ENCODE data around the gene WDR35.
A peak's percentile ranks its signal among the peaks of the same experiment; 100 is the strongest.

Gene WDR35

DNA sequence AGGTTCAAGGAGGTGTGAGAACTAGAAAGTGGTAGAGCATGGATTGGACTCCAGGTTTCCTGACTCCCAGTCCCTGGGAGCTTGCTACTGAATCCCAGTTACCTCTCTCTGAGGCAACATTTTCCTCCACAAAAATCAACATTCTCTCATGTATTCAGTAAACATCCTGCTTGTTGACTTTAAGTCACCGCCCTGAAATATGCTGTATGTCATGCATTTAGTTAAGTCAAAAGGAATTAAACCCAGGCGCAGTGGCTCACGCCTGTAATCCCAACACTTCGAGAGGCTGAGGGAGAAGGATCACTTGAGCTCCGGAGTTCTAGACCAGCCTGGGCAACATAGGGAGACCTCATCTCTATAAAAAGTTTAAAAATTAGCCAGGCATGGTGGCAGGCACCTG, 18.8 kb upstream of the WDR35 start:
- no peak for DNase-seq

DNA sequence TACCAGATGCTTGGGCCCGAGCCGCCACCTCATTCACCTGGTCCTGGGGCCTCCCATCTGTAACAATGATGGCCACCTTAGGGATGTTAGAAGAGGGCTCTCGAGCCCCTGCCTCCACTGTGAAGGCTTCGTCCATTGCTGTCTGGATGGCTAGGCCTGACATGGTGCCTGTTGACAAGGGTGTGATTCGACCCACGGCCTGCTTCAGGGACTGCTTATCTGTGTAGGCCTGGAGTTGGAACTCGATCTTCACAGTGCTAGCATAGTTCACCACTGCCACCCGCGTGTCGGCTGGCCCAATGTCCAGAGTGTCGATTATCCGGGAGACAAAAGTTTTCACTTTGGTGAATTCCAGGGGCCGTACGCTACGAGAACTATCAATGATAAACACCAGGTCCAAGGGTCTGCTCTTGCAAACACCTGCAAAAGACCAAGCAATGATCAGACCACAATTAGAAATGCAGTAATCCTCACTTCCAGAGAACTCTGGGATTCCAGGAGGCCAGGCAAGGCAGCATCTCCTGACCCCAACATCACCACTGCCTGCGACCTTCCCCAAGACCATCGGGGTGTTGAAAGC, 16.1 kb upstream of the WDR35 start:
- DNase-seq, result no peak

DNA sequence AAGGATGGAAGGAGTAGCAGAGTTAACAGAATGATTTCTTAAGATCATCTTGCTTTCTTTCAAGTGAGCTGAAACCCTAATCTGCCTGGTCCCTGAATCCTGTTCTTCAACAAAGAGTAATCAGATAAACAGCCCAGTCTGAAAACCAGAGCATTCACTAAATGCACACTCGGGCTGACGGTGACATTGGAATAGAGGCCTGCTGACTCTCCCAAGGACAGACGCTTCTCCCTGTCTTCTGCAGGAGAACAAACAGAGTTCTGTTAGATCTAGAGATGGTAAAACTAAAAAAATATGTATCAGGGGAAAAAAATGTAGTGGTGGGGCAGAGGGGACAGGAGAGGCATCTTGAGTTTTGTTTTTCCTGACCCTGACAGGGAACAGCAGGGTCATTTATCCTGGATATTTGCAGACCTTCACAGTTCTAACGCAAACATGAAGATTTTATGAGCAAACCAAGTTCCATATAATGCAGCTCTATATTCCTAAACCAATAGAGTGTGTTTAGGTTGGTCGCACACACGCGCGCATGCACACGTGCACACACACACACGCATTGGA, 15.2 kb upstream of the WDR35 start:
- no peak for DNase-seq

DNA sequence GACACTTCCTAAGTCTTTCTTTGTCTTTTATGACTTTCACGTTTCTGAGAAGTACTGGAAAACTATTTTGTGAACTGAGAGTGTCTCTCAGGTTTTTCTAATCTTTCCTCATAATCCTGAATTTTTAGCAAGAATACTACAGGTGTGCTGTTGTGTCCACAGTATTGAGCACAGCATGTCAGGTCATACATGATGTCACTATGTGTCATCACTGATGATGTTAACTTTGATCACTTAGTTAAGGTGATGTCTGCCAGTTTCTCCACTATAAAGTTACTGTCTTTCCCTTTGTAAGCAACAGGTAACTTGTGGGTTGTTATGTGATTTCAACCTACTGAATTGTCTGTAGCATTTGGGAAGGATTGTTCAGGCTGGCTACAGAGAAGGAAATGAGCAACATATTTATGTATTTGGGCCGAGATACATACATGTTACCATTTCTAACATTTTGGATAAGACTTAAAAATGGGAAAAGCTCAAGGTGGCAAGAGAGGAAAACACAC, 11.5 kb upstream of the WDR35 start:
- no peak for DNase-seq

DNA sequence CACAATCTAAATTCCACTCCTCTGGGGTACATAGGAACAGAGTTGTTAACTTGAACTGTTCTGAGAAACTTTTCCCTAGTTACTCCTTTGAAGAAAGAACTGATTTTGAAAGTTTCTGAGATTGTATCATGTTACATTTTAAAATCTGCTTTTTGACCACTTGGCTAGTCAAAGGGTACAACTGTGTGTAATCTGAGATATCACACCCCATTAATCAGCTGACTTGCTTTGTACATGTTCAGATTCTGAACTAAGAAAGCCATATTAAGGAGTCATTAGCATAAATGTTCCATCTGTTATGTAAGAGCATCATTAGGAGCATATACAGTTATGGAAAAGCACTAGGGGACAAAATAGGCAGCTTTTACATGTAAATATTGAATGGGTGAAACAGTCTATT, 3.8 kb upstream of the WDR35 start:
- no peak for DNase-seq

DNA sequence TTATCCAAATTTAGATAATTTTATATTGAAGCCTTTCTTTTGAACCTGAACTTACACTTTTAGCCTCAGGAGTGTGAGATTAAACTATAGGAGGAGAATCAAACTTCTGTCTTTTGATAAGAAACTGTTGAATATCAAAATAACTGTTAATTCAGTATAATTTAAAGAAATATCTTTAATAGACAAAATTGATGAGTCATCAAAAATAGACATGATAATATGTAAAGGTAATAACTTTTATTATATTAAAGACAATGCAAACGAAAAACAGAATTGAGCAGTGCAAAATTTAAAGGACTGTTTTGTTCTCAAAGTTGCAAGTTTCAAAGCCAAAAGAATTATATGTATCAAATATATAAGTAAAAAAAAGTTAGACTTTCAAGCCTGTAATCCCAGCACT, 2.0 kb upstream of the WDR35 start:
- DNase-seq, result no peak

DNA sequence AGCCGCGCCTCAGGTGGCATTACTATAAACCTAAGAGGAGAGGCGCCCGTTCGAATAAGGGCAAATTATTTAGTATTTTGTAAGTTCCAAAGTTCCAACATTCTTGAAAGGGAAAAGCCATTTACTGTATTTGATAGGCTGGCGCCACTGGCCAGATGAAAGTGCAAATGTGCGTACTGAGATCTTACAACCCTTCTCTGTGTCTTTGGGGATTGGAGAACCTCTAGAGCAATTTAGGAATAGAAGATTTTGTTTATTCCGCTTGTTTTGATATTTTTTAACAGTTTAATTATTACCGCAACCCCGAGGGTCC, 467 bp upstream of the WDR35 start:
- DNase-seq, result no peak

DNA sequence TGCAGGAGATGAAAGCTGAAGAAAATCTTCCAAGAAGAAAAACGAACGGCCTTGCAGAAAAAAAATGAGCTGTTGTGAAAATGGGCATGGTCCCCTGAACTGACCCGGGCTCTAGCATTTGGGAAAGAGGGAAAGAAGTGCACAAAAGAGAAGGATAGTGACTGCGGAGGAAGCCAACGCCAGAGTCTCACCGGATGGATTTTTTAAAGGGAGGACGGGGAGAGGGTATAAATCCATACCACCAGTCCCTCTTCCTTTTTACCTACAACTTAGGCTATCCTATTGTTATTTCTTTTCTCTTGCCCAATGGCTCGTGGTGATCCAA, 601 bp downstream of the WDR35 start:
- no peak for DNase-seq

DNA sequence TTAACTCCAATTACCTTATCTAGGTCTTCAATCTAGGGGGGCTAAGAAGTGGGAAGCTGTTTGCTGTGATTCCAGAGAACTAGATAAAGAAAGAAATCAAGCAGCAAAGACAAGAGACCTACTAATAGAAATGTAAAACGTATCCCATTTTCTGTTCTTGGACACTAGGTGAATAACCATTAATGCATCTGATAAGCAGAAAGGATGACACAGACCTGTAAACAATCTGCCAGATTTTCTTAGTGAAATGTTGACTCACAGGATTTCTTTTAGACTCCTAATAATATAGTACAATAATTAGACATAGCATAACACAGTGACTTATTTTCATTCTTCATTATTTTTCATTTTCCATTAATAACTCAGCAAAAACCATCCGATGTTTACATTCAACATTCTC, 1.3 kb downstream of the WDR35 start:
- DNase-seq, result no peak

DNA sequence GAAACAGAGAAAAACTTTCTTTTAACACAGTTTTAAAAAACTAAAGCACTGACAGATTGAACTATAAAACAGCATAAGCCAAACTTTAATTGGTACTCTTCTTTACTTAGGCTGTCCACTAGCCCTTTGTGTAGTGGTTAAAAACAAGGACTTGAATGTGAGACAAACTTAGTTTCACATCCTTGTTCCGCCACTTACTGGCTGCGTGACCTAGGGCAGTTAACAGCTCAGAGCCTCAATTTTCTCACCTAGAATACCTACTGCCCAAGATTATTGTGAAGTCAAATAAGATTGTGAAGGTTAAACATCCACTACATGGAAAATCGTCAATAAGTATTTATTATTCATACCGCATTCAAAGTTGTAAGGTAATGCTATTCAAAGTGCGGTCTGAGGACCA, 2.0 kb downstream of the WDR35 start:
- no peak for DNase-seq

DNA sequence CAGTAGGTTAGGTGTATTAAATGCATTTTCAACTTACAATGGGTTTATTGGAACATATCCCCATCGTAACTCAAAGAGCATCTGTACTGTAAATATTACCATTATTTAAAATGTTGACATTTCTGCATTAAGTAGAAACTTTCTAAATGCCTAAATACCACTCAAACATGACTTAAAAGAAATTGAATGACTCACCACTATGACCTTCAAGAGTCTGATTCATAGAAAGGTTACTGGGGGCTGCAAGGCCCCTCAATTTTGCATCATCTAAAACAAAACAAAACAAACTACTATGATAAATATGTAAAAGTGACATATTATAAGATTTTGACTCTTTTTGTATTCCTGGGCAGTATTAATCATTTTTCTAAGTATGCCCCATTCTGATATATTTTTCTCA, 7.6 kb downstream of the WDR35 start:
- no peak for DNase-seq

DNA sequence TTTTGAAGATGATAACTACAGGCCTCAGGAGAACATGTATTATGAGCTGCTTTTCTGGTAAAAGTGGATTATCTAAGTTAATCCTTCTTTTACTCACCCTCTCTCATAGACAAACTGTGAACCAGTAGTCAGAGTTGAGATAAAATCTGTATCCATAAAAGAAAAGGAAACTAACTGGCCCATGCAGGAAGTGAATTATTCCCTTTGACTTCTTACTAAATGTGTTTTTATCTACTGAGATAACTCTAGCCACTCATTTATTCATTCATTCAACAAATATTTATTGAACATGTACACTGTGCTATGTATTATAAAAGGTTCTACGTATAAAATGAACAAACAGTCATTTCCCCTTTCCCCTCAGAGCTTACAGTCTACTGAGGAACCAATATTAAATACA, 10.0 kb downstream of the WDR35 start:
- no peak for DNase-seq

DNA sequence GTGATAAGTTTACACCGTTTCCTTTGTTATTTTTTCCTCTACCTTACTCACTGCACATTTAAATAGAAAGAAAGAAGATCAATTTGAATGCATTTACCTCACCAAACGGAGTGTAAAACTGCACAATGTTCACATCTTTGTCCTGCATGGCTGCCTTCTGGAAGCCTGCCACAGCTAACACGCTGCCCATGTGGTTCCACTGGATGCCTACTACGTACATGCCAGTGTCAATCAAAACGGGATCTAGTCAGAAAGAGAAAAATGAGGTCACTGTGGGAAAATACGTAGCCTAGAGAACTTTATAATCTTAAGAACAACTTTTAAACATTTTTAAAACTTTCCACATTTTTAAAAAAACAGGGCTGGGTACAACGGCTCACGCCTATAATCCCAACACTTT, 16.4 kb downstream of the WDR35 start:
- DNase-seq, result no peak

DNA sequence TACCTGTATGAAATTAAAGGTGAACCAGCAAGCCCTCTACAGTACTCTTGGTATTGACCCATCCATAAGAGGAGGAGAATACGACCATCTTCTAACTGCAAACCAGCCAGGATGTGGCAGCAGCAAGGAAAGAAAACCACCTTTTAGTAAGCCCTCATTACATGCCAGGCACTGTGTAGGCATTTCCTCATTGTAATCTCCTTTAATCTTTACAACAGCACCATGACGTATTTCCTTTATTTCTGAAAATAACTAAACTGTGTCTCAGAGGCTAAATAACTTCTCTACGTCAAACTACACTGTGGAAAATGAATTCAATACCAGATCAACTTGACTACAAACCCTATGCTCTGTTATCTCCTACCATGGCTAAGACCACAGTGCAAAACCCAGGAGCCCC, 18.2 kb downstream of the WDR35 start:
- no peak for DNase-seq

DNA sequence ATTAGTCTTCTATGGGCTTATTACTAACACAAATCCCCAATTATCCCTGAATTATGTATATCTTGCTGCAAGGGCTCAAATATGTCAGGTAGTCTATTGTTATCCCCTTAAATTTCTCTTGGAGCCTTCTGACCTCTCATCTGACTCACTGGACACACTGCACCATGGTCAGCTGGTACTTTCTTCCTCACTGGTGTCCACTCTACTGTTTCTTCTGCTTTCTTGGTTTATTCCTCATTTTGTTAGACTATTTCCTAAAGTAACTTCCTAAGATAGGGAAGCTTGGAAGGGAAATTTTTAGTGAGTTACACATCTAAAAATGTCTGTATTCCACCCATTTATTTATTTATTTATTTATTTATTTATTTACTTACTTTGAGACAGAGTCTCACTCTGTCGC, 26.5 kb downstream of the WDR35 start:
- DNase-seq, result no peak

DNA sequence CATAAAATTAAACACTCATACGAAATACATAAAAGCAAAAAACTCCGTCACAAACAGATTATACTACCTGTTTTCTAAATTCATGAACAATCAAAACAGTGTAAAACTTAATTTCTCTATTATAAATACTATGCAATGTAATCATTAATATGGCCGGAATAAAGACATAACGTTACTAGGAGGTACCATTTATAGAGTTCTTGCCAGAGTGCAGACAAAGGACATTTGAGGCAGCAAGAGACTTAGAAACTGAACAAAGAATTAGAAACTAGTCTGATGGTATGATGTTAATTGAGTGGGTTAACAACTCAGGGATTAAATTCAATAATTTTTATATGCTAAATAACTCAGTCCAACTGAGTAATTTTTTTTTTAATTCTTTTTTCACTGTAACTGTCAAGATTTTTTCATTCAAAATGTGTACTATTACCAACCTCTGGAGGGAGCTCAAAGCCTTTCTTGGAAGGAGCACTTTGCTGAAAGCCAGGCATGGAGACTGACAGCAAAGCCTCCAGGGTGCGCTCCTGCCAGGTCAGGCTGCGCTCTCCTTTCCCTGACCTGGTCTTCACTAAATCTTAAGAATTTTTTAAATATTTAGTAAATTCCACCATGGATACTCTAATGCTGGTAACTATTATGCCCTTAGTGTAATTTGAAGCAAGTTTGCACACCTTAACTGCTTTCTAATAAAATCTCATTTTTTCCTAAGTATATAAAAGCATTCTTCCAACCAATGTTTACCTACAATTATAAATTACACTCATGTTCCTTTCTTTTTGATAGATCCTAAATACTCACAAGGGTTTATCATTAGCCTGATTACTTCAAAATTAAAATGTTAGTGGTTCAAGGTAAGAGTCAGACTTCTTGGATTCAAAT, 34.1 kb downstream of the WDR35 start:
- DNase-seq, result peak; percentile 71

DNA sequence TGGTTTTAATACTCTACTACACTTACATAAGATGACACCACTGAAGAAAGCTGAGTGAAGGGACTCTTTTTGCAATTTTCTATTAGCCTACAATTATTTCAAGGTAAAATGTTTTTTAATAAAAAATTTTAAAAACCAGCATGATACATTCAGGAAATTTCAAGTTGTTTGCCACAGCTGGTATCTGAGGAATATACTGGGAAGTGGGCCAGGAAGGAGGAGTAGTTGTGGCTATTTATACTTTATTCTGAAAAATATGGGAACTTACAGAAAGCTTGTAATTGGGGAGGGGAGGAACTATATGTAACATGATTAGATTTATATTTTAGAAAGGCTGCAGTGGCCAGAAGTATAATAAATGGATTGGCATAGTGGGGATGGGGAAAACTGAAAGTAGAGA, 40.8 kb downstream of the WDR35 start:
- no peak for DNase-seq

DNA sequence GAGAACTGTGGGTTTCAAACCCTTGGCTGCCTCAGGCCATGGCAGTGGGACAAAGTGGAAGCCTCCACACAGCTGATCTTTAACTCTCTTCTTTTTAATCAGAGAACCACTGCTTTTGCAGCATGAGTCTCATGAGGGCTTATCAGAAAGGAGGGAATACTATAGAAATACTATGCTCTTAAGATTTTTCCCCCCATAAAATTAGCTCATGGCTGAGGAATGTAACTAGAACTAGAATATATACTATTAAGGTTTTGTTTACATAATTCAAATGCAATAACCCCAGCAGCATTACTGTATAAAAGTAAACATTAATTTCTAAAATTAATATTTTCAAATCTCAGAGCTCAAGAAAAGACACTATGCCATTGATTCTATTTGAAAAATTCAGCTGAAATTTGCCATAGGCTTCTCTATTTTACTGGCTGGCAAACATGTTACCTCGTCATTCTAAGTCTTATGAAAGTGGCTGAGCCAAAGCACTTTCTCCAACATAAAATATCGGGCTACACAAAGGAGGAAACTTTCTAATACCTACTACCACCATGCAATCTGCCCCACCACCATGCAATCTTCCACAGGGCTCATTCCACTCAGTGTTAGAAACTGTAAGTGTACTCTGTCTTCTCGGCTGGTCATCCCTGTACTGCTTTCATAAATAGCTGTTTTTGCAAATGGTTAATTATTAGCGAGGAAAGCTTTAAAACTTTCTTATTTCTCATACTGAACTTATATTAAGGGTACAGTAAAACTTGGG, 42.5 kb downstream of the WDR35 start:
- no peak for DNase-seq

DNA sequence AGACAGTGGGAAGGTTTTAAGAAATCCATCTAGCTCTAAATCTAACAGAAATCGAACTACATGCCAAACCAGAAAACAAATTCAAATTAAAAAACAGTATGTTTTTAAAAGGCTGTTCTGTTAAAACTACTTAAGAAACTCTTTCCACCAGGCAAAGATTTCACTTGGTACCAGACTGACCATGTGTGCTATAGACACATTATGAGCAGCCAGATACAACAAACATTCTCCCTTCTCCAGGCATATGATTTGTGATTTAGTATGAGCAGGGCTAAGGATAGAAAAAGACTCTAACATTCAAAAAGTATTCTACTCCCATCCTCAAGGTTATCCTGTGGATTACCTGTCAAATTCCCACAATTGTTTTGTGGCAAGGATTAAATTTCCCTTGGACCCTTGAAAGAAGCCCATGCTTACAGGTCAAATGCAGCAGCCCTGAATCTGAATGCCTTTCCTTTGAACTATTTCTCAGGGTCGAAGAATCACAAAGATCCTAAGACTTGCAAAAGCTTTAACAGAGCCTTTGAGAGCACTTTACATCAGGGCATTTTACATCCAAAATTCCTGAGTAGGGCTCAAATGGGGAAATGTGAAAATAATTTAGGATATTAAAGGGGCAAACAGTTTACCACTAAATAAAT, 45.6 kb downstream of the WDR35 start:
- DNase-seq, result no peak

DNA sequence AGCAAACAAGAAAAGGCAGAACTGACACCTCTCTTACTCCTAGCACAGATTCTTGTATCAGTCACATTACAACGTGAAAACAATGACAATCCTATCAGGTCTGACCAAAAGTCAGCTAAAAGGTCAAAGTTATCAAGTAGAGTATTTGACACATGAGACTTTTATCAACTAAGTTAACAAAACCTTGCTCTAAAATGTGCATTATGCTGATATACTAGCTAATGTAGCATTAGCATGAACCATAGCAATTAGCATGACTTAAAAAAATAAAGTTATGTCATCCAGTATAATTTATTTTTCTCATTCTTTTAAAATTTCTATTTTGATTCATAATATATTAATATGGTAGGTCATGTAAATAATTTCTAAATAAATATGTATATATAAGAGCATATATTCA, 46.7 kb downstream of the WDR35 start:
- no peak for DNase-seq

DNA sequence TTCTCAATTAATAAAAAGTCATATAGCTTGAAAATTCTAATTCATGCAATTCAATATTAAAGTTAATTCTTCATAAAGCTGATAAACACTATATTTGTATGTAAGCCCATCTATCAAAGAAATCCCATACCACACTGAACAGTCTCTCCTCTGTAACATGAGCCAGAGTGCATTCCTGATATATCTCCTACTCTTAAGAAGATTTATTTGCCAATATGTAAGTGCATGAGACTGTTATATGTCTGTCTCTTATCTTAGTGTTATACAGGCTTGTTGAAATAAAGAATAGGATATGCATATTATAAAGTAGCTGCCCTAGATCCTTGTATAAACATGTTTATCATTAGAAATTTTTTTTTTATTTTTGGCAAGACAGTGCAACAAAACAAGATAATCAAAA, 47.7 kb downstream of the WDR35 start:
- DNase-seq, result no peak

DNA sequence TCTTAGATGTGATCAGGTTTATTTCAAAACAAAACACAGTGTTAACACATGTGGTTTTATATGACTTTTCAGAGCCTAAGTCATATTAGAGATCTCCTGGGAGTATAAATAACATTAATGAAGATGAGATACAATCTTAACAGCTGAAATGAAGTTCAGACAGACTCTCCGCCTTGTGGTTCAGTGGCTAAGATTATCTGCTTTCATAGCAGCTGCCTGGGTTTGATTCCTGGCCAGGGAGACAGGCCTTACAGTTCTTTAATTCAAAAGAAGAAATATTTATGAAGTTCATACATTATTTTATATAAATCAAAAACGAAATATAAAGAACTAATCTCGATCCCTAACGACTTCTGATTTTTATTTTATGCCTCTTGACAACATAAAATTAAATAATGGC, 52.9 kb downstream of the WDR35 start:
- DNase-seq, result no peak

DNA sequence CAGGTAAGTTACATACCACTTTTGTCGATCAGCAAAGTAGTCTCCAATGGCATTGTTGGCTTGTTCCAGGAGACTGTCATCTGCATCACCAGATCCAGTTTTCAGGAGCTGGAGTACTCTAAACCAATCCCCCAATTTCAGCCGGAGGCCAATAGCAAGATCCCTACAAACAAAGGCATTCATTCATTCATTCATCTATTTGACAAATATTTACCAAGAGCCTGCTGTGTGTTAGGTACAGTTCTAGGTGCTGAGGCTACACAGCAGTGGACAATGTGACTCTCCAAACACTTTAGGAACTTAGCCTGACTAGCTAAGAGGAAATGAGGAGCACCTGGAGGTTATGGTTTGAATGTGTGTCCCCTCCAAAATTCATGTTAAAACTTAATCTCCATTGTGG, 53.7 kb downstream of the WDR35 start:
- DNase-seq, result no peak
